Cardiac septum (tissue), 1 donor: ENCODE measurements around the gene SCYL1. TPM values are rescaled to one million over a fixed set of nuclear protein-coding genes. Genes with fewer than 3 reads are reported as not detected.
"Not testable (repeated sequence)": the region's sequence is repeated elsewhere in the genome, so short reads cannot be mapped to it uniquely, and the experiment has no call there.

Source experiments
- DNase-seq: peaks from one replicate; pipeline ENCODE4 v3.0.0-alpha.2; 2020; ENCODE audit warnings: low spot score
- intact Hi-C: fragments of 100-400 bp; cut with DNase I; formaldehyde crosslinking; loops from one replicate; pipeline ENCODE4 v1.14.0; 2022
- total RNA-seq: library from RNA; stranded (reverse); fragmentation: NEBNext Ultra II Directional; extraction: Animal tissue kit (Norgen Biotek cat#: 25700); gene quantifications from one replicate; pipeline ENCODE4 v1.2.1, GENCODE V29; 2021
- donor health status: DM: no; HTN: no; CAD: no.

Gene SCYL1
- total RNA-seq, 1 donor from 2014 or later = 60.2 TPM

GRCh38 chr11:65559535-65559934 is 34.7 kb downstream of the SCYL1 start:
- DNase-seq = no peak
- intact Hi-C loops = loop anchor here (2.0 kb wide), 1 partner anchor 13 kb away; the partner anchor contains the start of gene FAM89B

GRCh38 chr11:65559951-65560537 is 35.2 kb downstream of the SCYL1 start:
- DNase-seq = no peak
- intact Hi-C loops = loop anchor here (2.0 kb wide), 1 partner anchor 13 kb away; the partner anchor contains the start of gene FAM89B

- no peak for DNase-seq
- intact Hi-C loops = no loop called here
Observed at GRCh38 chr11:65560555-65561418, 35.9 kb downstream of the SCYL1 start.

- no peak for DNase-seq
- intact Hi-C loops = no loop called here
Observed at GRCh38 chr11:65562020-65562419, 37.1 kb downstream of the SCYL1 start.

GRCh38 chr11:65562788-65563187 is 37.9 kb downstream of the SCYL1 start:
- DNase-seq = no peak

GRCh38 chr11:65563601-65564000 is 38.7 kb downstream of the SCYL1 start:
- DNase-seq = no peak
- intact Hi-C loops = no loop called here

More at GRCh38 chr11:65562788-65563187, 37.9 kb downstream of the SCYL1 start:
- intact Hi-C loops = no loop called here

- DNase-seq, intact Hi-C loops: not testable (repeated sequence)
Observed at GRCh38 chr11:65564879-65565559, 40.1 kb downstream of the SCYL1 start.

GRCh38 chr11:65565624-65566453 is 41.0 kb downstream of the SCYL1 start:
- DNase-seq = no peak
- intact Hi-C loops = no loop called here

GRCh38 chr11:65569164-65569972 is 44.5 kb downstream of the SCYL1 start:
- no peak for DNase-seq
- intact Hi-C loops = no loop called here

- intact Hi-C loops = no loop called here
- DNase-seq = peak; percentile 99
Observed at GRCh38 chr11:65569973-65570918, 45.4 kb downstream of the SCYL1 start, which contains the start of gene ZNRD2. Gene ZNRD2 (plus strand): TSS chr11:65570477. CDS start chr11:65570492, 15 bp downstream.

- intact Hi-C loops = no loop called here
- DNase-seq = no peak
Observed at GRCh38 chr11:65571420-65571819, 46.5 kb downstream of the SCYL1 start.

- no peak for DNase-seq
- intact Hi-C loops = loop anchor here (2.0 kb wide), 2 partner anchors 13 to 31 kb away; partner anchors contain the start of gene LTBP3
Observed at GRCh38 chr11:65571940-65572339, 47.1 kb downstream of the SCYL1 start.

- DNase-seq = peak; percentile 95
- intact Hi-C loops = loop anchor here (2.0 kb wide), 2 partner anchors 14 to 32 kb away; partner anchors contain the start of gene LTBP3
Observed at GRCh38 chr11:65572356-65573051, 47.6 kb downstream of the SCYL1 start, which contains the start of gene FAM89B. Gene FAM89B (plus strand): TSS chr11:65572538. CDS start chr11:65572670, 132 bp downstream.

- intact Hi-C loops = loop anchor here (2.0 kb wide), 3 partner anchors 15 to 33 kb away; partner anchors contain the start of gene LTBP3
- DNase-seq = no peak
Observed at GRCh38 chr11:65573391-65574079, 48.7 kb downstream of the SCYL1 start.

- peak; percentile 98 for DNase-seq
- intact Hi-C loops = loop anchor here (2.0 kb wide), 1 partner anchor 15 kb away; no protein-coding TSS in a partner anchor
Observed at GRCh38 chr11:65574109-65574810, 49.4 kb downstream of the SCYL1 start.
